Lower lobe of right lung (tissue), 2 donors: ENCODE data around the gene TBC1D4. TPM values are rescaled to one million over a fixed set of nuclear protein-coding genes. Genes with fewer than 3 reads are reported as not detected.

Experiments used
- ATAC-seq, 2 donors: fragments of 200-7000 bp; cut with Tn5 transposase; one replicate each; pipeline ENCODE4 v1.9.1; 2020 to 2022; ENCODE audit warnings: mild to moderate bottlenecking in 2 of 2, moderate library complexity in 2 of 2
- DNase-seq: peaks from one replicate; pipeline ENCODE4 v3.0.0-alpha.2; 2020
- H3K27ac ChIP-seq: fragments of 200-600 bp; one replicate; pipeline ENCODE4 v1.8.0; 2022
- H3K27me3 ChIP-seq: fragments of 200-600 bp; one replicate; pipeline ENCODE4 v1.8.0; 2022; ENCODE audit warnings: low read depth
- H3K36me3 ChIP-seq: fragments of 200-600 bp; one replicate; pipeline ENCODE4 v1.8.0; 2022; ENCODE audit warnings: mild to moderate bottlenecking
- H3K4me1 ChIP-seq: fragments of 200-600 bp; one replicate; pipeline ENCODE4 v1.8.0; 2022
- H3K4me3 ChIP-seq: fragments of 200-600 bp; one replicate; pipeline ENCODE4 v1.8.0; 2022; ENCODE audit warnings: mild to moderate bottlenecking
- H3K9me3 ChIP-seq: fragments of 200-600 bp; one replicate; pipeline ENCODE4 v1.8.0; 2022
- CTCF ChIP-seq: fragments of 200-600 bp; IDR thresholded peaks from one replicate; pipeline ENCODE4 v1.8.0; 2022; ENCODE audit warnings: antibody characterized with exemption, mild to moderate bottlenecking
- intact Hi-C: fragments of 100-400 bp; cut with DNase I; formaldehyde crosslinking; loops from one replicate; pipeline ENCODE4 v1.11.0; 2022
- total RNA-seq: library from RNA; stranded (reverse); fragmentation: NEBNext Ultra II Directional; extraction: Animal tissue kit (Norgen Biotek cat#: 25700); gene quantifications from one replicate; pipeline ENCODE4 v1.2.1, GENCODE V29; 2021
- donor health status: DM: no; HTN: yes; CAD: no; lungs with severe emphysema.

Gene TBC1D4
- total RNA-seq, 1 donor from 2014 or later, result 30.4 TPM

DNA sequence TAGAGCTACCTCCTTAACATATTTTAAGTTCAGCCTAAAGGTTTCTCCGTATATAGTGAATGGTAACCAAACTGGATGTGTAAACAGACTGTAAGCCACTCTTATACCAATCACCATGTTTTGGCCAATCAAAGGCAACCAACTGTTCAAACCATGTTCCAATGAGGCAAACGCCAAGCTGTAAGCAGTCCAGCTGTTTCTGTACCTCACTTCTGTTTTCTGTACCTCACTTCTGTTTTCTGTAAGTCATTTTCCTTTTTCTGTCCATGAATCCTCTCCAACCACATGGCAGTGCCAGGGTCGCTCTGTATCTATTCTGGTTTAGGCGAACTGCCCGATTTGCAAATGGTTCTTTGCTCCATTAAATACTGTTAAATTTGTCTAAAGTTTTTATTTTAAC lies 31.3 kb upstream of the TBC1D4 start:
- DNase-seq (no peak), ATAC-seq (no peak)
- H3K9me3 ChIP-seq, result no peaks in the 10 kb centered on the region

DNA sequence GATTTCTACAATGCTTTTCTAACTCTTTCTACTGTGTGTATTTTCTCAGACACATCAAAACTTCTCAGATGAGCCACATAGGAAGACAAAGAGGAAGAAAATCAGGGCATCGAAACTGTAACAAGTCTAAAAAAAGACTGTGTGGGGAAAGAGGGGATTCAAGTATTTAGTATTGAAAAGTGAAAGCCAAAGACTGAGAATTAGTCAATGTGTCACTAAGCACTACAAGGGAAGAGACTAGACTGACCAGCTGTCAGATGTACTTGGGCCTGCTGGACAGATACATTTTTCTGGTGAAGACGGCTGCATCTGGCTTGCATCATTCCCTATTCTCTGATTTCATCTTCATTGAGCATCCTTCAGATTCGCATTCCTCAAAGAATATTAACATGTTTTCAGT lies 30.3 kb upstream of the TBC1D4 start:
- no peaks in the 10 kb centered on the region for H3K27me3 ChIP-seq
- intact Hi-C loops, result no loop called here
- ATAC-seq, result peak; percentile 42 to 64
- DNase-seq, result no peak
- no peak overlapping the region for H3K4me3 ChIP-seq
- no peak for TF ChIP-seq CTCF
- H3K4me1 ChIP-seq, result no peaks in the 10 kb centered on the region
- H3K36me3 ChIP-seq, result no peaks in the 10 kb centered on the region
- no peaks in the 10 kb centered on the region for H3K9me3 ChIP-seq
- no peak overlapping the region for H3K27ac ChIP-seq

More for the DNA sequence above, 31.3 kb upstream of the TBC1D4 start:
- Histone ChIP-seq H3K36me3 (no peaks in the 10 kb centered on the region), H3K27ac (no peak overlapping the region), H3K4me3 (no peak overlapping the region), H3K27me3 (no peaks in the 10 kb centered on the region), H3K4me1 (no peaks in the 10 kb centered on the region)
- TF ChIP-seq CTCF, result no peak
- intact Hi-C loops, result no loop called here

DNA sequence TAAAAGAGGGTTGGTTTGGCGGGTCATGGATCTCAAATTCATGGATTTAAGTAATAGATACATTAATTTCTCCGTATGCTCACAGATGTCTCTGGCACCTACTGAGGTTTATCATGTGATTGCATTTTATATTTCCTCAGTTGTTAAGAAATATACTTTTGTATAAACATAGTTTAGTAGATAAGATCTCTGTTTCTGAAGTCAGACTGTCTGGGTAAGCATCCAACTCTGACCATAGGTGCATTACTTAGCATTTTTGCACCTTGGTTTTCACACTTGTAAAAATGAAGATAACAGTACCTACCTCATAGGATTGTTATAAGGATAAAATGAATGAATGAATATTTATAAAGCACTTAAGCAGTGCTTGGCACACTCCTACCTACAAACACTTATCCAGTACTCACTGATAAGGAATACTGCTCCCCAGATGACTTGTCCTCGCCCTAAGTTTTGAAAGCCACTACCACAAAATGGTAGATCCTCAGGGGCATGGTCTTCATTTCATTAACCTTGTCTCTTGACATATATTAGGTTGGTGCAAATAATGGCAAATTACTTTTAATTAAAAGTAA lies 29.2 kb upstream of the TBC1D4 start:
- H3K9me3 ChIP-seq, result no peaks in the 10 kb centered on the region
- intact Hi-C loops, result no loop called here
- no peaks in the 10 kb centered on the region for H3K4me1 ChIP-seq
- peak in 1 of 2 donors; percentile 80 for ATAC-seq
- no peak for TF ChIP-seq CTCF
- H3K36me3 ChIP-seq, result no peaks in the 10 kb centered on the region
- no peaks in the 10 kb centered on the region for H3K27me3 ChIP-seq
- H3K4me3 ChIP-seq, result no peak overlapping the region
- DNase-seq, result no peak
- H3K27ac ChIP-seq, result no peak overlapping the region

- H3K27me3 ChIP-seq, result no peaks in the 10 kb centered on the region
- intact Hi-C loops, result no loop called here
- no peak for TF ChIP-seq CTCF
- H3K4me3 ChIP-seq, result no peak overlapping the region
- H3K4me1 ChIP-seq, result no peaks in the 10 kb centered on the region
- ATAC-seq (peak in 1 of 2 donors; percentile 26), DNase-seq (no peak)
- no peaks in the 10 kb centered on the region for H3K36me3 ChIP-seq
- no peak overlapping the region for H3K27ac ChIP-seq
- H3K9me3 ChIP-seq, result no peaks in the 10 kb centered on the region
These were observed 26.1 kb upstream of the TBC1D4 start for GRCh38 chr13:75508002-75508548.

- no peak overlapping the region for H3K27ac ChIP-seq
- H3K9me3 ChIP-seq, result no peaks in the 10 kb centered on the region
- no peak for DNase-seq
- TF ChIP-seq CTCF, result no peak
- no peaks in the 10 kb centered on the region for H3K27me3 ChIP-seq
- no peak overlapping the region for H3K4me3 ChIP-seq
- intact Hi-C loops, result no loop called here
- ATAC-seq, result peak in 1 of 2 donors; percentile 19
- H3K36me3 ChIP-seq, result no peaks in the 10 kb centered on the region
- H3K4me1 ChIP-seq, result no peaks in the 10 kb centered on the region
These were observed 25.3 kb upstream of the TBC1D4 start for GRCh38 chr13:75507027-75508001.
